ENCODE data around the gene SIAH2.

The SIAH2 gene

DNA sequence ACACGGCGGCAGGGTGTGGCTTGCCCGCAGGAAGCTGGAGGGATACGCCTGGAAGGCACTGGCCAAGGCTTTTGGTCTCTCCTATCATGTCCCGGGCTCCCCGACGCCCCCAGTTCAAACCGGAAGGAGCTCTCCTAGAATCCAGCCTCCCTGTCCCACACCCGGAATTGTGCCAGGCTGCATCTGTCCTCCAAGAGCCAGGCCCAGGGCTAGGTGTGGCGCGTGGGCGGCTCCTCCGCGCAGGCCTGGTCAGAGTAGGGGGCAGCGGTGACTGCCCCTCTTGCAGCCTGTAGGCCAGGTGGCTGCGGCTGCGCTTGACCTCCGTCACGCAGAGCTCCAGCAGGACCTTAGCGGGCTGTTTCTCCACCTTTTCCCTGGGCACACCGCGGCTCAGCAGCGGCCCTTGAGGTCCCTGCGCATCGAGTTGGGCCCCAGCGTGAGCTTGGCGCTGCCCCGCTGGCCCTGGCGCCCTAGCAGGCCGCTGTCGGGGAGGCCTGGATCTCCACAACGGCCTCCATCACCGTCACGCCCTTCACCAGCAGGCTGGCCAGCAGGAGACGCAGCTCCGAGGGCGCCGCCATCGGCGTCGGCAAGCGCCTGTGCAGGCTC is 15.9 kb upstream of the SIAH2 start:
- no peak for DNase-seq (ENCODE audit: low read depth)
- no peak overlapping the region for H3K4me3 ChIP-seq (ENCODE audit: low read depth, low read length)
- TF ChIP-seq, protein P1, sequence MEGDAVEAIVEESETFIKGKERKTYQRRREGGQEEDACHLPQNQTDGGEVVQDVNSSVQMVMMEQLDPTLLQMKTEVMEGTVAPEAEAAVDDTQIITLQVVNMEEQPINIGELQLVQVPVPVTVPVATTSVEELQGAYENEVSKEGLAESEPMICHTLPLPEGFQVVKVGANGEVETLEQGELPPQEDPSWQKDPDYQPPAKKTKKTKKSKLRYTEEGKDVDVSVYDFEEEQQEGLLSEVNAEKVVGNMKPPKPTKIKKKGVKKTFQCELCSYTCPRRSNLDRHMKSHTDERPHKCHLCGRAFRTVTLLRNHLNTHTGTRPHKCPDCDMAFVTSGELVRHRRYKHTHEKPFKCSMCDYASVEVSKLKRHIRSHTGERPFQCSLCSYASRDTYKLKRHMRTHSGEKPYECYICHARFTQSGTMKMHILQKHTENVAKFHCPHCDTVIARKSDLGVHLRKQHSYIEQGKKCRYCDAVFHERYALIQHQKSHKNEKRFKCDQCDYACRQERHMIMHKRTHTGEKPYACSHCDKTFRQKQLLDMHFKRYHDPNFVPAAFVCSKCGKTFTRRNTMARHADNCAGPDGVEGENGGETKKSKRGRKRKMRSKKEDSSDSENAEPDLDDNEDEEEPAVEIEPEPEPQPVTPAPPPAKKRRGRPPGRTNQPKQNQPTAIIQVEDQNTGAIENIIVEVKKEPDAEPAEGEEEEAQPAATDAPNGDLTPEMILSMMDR (conservative IDR thresholded peaks at IDR 0.05; ENCODE audit: low read depth, low read length) = no peak

- TF ChIP-seq, protein P1 (conservative IDR thresholded peaks at IDR 0.05; ENCODE audit: low read depth, low read length) = no peak
- no peak overlapping the region for H3K4me3 ChIP-seq (ENCODE audit: low read depth, low read length)
- DNase-seq (ENCODE audit: low read depth) = peak; percentile 68
These were observed 12.1 kb upstream of the SIAH2 start for GRCh38 chr3:150775001-150775599.

DNA sequence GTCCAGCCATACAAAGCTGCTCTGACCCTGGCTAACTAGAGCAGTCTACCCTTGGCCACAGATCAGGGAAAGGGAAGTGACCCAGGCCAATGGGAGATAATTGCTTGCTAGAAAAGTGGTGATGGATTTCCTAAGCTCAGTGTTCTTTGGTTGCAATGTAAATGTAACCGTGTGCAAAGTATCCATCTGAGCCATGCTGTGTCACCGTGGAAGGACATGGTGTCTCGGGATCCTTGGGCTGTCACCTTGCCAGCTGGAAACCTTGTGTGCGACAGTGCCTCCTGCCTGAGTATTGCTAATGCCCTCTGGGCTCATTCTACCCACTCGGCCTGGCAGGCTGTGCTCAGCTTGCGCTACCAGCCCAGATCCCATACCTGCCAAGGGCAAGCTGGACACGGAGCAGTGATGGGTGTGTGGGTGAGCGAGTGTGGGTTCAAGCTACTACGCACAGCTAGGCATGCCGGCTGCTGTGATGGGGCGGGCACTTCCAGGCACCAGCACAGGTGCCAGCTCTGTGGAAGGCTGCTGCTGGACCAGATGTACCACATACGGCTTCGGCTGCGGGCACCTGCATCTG is 10.7 kb upstream of the SIAH2 start:
- H3K4me3 ChIP-seq (ENCODE audit: low read depth, low read length) = no peak overlapping the region
- no peak for DNase-seq (ENCODE audit: low read depth)
- TF ChIP-seq, protein P1 (conservative IDR thresholded peaks at IDR 0.05; ENCODE audit: low read depth, low read length) = no peak

DNA sequence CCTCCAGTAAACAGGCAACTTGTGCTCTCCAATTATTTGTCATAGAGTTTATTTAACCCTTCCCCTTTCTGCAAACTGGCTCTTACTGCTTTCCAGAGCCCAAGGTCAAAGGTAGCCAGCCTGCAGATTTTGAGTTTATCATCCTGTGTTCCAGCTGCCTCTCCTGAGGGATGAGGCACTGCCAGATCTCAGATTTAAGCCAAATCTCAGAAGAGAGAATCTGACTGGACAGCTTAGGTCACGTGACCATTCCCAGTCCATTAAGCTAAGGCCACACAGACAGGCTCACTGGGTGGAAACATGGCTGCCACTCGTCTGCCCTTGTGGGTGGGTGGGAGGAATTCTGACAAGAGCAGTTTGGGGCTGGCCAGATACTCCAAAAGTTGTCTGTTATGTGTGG is 8.6 kb upstream of the SIAH2 start:
- no peak overlapping the region for H3K4me3 ChIP-seq (ENCODE audit: low read depth, low read length)
- TF ChIP-seq, protein P1 (conservative IDR thresholded peaks at IDR 0.05; ENCODE audit: low read depth, low read length) = no peak
- no peak for DNase-seq (ENCODE audit: low read depth)

DNA sequence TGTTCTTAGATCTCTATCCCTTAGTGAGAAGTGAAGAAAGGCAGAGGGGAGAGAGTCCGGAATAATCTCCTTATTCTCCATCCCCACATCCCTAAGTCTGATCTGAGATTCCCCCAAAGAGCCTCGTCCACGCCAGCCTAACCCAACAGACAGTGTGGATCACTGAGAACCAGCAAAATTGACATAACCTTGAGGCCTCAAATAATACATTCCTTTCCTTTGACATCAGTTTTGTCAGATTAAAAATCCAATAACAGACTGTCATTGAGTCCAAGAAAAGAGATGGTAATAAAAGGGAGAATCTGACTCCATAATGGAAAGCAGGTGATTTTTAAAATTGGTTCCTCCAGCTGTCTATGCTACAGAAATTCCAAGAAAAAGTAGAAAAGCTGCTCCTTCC is 7.7 kb upstream of the SIAH2 start:
- TF ChIP-seq, protein P1 (conservative IDR thresholded peaks at IDR 0.05; ENCODE audit: low read depth, low read length) = no peak
- no peak for DNase-seq (ENCODE audit: low read depth)
- H3K4me3 ChIP-seq (ENCODE audit: low read depth, low read length) = no peak overlapping the region

DNA sequence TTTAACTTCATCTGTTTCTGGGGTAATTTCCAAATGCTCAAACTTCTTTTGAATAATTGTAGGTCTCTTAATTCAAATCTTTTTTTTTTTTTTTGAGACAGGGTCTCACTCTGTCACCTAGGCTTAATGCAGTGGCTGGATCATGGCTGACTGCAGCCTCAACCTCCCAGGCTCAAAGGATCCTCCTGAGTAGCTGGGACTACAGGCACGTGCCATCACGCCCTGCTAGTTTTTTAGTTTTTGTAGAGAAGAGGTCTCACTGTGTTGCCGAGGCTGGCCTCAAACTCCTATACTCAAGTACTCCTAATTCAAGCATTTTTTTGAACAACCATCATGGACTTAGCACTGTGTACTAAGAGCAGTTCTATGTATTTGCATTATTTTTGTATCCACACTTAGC is 3.8 kb upstream of the SIAH2 start:
- no peak overlapping the region for H3K4me3 ChIP-seq (ENCODE audit: low read depth, low read length)
- TF ChIP-seq, protein P1 (conservative IDR thresholded peaks at IDR 0.05; ENCODE audit: low read depth, low read length) = no peak
- DNase-seq (ENCODE audit: low read depth) = no peak
